GM12801 (cell line): Measurements from ENCODE around the gene AFAP1L2.

ENCODE experiments used
- CTCF ChIP-seq: IDR thresholded peaks from one replicate; pipeline ENCODE4 v1.5.1; 2011; ENCODE audit warnings: control low read depth; ENCODE audit not compliant: insufficient read length; ENCODE audit errors: extremely low read depth

Gene AFAP1L2

GRCh38 chr10:114256008-114256765 is 148.1 kb downstream of the AFAP1L2 start:
- no peak for TF ChIP-seq CTCF

GRCh38 chr10:114255227-114255626 is 149.1 kb downstream of the AFAP1L2 start:
- TF ChIP-seq CTCF = no peak

GRCh38 chr10:114252883-114253282 is 151.4 kb downstream of the AFAP1L2 start:
- TF ChIP-seq CTCF = no peak

GRCh38 chr10:114252092-114252491 is 152.2 kb downstream of the AFAP1L2 start:
- no peak for TF ChIP-seq CTCF

- no peak for TF ChIP-seq CTCF
Measured at GRCh38 chr10:114250716-114251115, 153.6 kb downstream of the AFAP1L2 start.

GRCh38 chr10:114250236-114250635 is 154.1 kb downstream of the AFAP1L2 start:
- no peak for TF ChIP-seq CTCF

- no peak for TF ChIP-seq CTCF
Measured at GRCh38 chr10:114246679-114247305, 157.5 kb downstream of the AFAP1L2 start.
